Measurements from ENCODE around the gene ARHGAP24. TPM values are rescaled to one million over a fixed set of nuclear protein-coding genes. Genes with fewer than 3 reads are reported as not detected.

The ARHGAP24 gene
- total RNA-seq, 2 experiments from 2014 or later = 0.22 to 0.70 TPM

- Mint-ChIP-seq H3K9me3 (peaks cover 5% of the 10 kb centered on the region), H3K4me3 (no peak overlapping the region), H3K27ac (no peak overlapping the region), H3K27me3 (peaks cover 4% of the 10 kb centered on the region), H3K36me3 (ENCODE audit: low read depth) (no peaks in the 10 kb centered on the region), H3K4me1 (ENCODE audit: low read depth) (no peaks in the 10 kb centered on the region)
- ChIA-PET POLR2A (no interaction called here), CTCF (no interaction called here)
- ATAC-seq = no peak
- DNase-seq = no peak
- TF ChIP-seq CTCF (IDR thresholded peaks at IDR 0.05) = no peak
- intact Hi-C loops (cut with micrococcal nuclease) = no loop called here
Observed at GRCh38 chr4:85669992-85670548, 195.1 kb downstream of the ARHGAP24 start.

GRCh38 chr4:85671120-85671519 lies 196.2 kb downstream of the ARHGAP24 start:
- H3K4me1 Mint-ChIP-seq (ENCODE audit: low read depth) = no peaks in the 10 kb centered on the region
- H3K4me3 Mint-ChIP-seq = no peak overlapping the region
- ChIA-PET CTCF (no interaction called here), POLR2A (no interaction called here)
- no peak for DNase-seq
- no peaks in the 10 kb centered on the region for H3K36me3 Mint-ChIP-seq (ENCODE audit: low read depth)
- peaks cover 4% of the 10 kb centered on the region for H3K27me3 Mint-ChIP-seq
- ATAC-seq = no peak
- peaks cover 3% of the 10 kb centered on the region for H3K9me3 Mint-ChIP-seq
- H3K27ac Mint-ChIP-seq = no peak overlapping the region
- no peak for TF ChIP-seq CTCF (IDR thresholded peaks at IDR 0.05)
- intact Hi-C loops (cut with micrococcal nuclease) = no loop called here

GRCh38 chr4:85672116-85672515 lies 197.2 kb downstream of the ARHGAP24 start:
- TF ChIP-seq CTCF (IDR thresholded peaks at IDR 0.05) = no peak
- POLR2A ChIA-PET = no interaction called here
- no peak overlapping the region for H3K27ac Mint-ChIP-seq
- DNase-seq (no peak), ATAC-seq (no peak)
- H3K27me3 Mint-ChIP-seq = peaks cover 4% of the 10 kb centered on the region
- no peaks in the 10 kb centered on the region for H3K36me3 Mint-ChIP-seq (ENCODE audit: low read depth)
- CTCF ChIA-PET = no interaction called here
- peaks cover 2% of the 10 kb centered on the region for H3K9me3 Mint-ChIP-seq
- H3K4me3 Mint-ChIP-seq = no peak overlapping the region
- no peaks in the 10 kb centered on the region for H3K4me1 Mint-ChIP-seq (ENCODE audit: low read depth)
- intact Hi-C loops (cut with micrococcal nuclease) = no loop called here

- no peak overlapping the region for H3K4me3 Mint-ChIP-seq
- ChIA-PET POLR2A (no interaction called here), CTCF (no interaction called here)
- H3K27ac Mint-ChIP-seq = no peak overlapping the region
- intact Hi-C loops (cut with micrococcal nuclease) = no loop called here
- H3K9me3 Mint-ChIP-seq = peaks cover 2% of the 10 kb centered on the region
- DNase-seq = no peak
- no peaks in the 10 kb centered on the region for H3K36me3 Mint-ChIP-seq (ENCODE audit: low read depth)
- H3K4me1 Mint-ChIP-seq (ENCODE audit: low read depth) = no peaks in the 10 kb centered on the region
- peaks cover 4% of the 10 kb centered on the region for H3K27me3 Mint-ChIP-seq
- ATAC-seq = no peak
- no peak for TF ChIP-seq CTCF (IDR thresholded peaks at IDR 0.05)
Observed at GRCh38 chr4:85672959-85673358, 198.0 kb downstream of the ARHGAP24 start.

GRCh38 chr4:85673540-85673939 lies 198.6 kb downstream of the ARHGAP24 start:
- intact Hi-C loops (cut with micrococcal nuclease) = no loop called here
- no peaks in the 10 kb centered on the region for H3K4me1 Mint-ChIP-seq (ENCODE audit: low read depth)
- no peak overlapping the region for H3K4me3 Mint-ChIP-seq
- H3K27me3 Mint-ChIP-seq = peaks cover 4% of the 10 kb centered on the region
- H3K9me3 Mint-ChIP-seq = peaks cover 2% of the 10 kb centered on the region
- no peaks in the 10 kb centered on the region for H3K36me3 Mint-ChIP-seq (ENCODE audit: low read depth)
- POLR2A ChIA-PET = no interaction called here
- no peak for ATAC-seq
- no peak for DNase-seq
- no peak for TF ChIP-seq CTCF (IDR thresholded peaks at IDR 0.05)
- no peak overlapping the region for H3K27ac Mint-ChIP-seq
- CTCF ChIA-PET = no interaction called here
